ENCODE measurements around the gene NEDD8. TPM values are rescaled to one million over a fixed set of nuclear protein-coding genes. Genes with fewer than 3 reads are reported as not detected.
"Not testable (repeated sequence)": the region's sequence is repeated elsewhere in the genome, so short reads cannot be mapped to it uniquely, and the experiment has no call there.

Gene NEDD8
- total and polyA plus RNA-seq, 2 experiments from 2014 or later: 130 to 418 TPM

GRCh38 chr14:24219080-24219479 is 13.1 kb downstream of the NEDD8 start:
- Histone ChIP-seq H3K9me2 (ENCODE audit: insufficient read depth) (no peaks in the 10 kb centered on the region), H3K27ac (ENCODE audit: low read depth) (no peak overlapping the region), H3K36me3 (ENCODE audit: insufficient read depth) (no peaks in the 10 kb centered on the region), H3F3A (replicated peaks; ENCODE audit: low read depth) (peaks cover 23% of the 10 kb centered on the region), H3K4me2 (no peak overlapping the region), H2AFZ (no peak overlapping the region), H4K20me1 (replicated peaks; ENCODE audit: insufficient read depth) (peaks cover 22% of the 10 kb centered on the region), H3K27me3 (ENCODE audit: insufficient read depth) (no peaks in the 10 kb centered on the region), H3K4me3 (no peak overlapping the region), H3K79me2 (replicated peaks; ENCODE audit: insufficient read depth) (peaks cover 50% of the 10 kb centered on the region), H3K4me1 (ENCODE audit: insufficient read depth) (peaks cover 5% of the 10 kb centered on the region)
- ATAC-seq (no peak), DNase-seq (ENCODE audit: low spot score) (no peak)
- Mint-ChIP-seq H3K4me3 (no peak overlapping the region), H3K9me3 (no peaks in the 10 kb centered on the region; the same call in 2 of the 3 replicates), H3K27me3 (ENCODE audit: insufficient read depth, low read depth, poor library complexity) (peaks cover 4% of the 10 kb centered on the region), H3K36me3 (ENCODE audit: low read depth) (peaks cover 11% of the 10 kb centered on the region; the same call in 2 of the 3 replicates), H3K27ac (no peak overlapping the region), H3K4me1 (peaks cover 11% of the 10 kb centered on the region)
- TF ChIP-seq, protein P1, sequence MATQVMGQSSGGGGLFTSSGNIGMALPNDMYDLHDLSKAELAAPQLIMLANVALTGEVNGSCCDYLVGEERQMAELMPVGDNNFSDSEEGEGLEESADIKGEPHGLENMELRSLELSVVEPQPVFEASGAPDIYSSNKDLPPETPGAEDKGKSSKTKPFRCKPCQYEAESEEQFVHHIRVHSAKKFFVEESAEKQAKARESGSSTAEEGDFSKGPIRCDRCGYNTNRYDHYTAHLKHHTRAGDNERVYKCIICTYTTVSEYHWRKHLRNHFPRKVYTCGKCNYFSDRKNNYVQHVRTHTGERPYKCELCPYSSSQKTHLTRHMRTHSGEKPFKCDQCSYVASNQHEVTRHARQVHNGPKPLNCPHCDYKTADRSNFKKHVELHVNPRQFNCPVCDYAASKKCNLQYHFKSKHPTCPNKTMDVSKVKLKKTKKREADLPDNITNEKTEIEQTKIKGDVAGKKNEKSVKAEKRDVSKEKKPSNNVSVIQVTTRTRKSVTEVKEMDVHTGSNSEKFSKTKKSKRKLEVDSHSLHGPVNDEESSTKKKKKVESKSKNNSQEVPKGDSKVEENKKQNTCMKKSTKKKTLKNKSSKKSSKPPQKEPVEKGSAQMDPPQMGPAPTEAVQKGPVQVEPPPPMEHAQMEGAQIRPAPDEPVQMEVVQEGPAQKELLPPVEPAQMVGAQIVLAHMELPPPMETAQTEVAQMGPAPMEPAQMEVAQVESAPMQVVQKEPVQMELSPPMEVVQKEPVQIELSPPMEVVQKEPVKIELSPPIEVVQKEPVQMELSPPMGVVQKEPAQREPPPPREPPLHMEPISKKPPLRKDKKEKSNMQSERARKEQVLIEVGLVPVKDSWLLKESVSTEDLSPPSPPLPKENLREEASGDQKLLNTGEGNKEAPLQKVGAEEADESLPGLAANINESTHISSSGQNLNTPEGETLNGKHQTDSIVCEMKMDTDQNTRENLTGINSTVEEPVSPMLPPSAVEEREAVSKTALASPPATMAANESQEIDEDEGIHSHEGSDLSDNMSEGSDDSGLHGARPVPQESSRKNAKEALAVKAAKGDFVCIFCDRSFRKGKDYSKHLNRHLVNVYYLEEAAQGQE (IDR thresholded peaks at IDR 0.05; ENCODE audit: unreplicated experiment): no peak
- TF ChIP-seq, protein P2, sequence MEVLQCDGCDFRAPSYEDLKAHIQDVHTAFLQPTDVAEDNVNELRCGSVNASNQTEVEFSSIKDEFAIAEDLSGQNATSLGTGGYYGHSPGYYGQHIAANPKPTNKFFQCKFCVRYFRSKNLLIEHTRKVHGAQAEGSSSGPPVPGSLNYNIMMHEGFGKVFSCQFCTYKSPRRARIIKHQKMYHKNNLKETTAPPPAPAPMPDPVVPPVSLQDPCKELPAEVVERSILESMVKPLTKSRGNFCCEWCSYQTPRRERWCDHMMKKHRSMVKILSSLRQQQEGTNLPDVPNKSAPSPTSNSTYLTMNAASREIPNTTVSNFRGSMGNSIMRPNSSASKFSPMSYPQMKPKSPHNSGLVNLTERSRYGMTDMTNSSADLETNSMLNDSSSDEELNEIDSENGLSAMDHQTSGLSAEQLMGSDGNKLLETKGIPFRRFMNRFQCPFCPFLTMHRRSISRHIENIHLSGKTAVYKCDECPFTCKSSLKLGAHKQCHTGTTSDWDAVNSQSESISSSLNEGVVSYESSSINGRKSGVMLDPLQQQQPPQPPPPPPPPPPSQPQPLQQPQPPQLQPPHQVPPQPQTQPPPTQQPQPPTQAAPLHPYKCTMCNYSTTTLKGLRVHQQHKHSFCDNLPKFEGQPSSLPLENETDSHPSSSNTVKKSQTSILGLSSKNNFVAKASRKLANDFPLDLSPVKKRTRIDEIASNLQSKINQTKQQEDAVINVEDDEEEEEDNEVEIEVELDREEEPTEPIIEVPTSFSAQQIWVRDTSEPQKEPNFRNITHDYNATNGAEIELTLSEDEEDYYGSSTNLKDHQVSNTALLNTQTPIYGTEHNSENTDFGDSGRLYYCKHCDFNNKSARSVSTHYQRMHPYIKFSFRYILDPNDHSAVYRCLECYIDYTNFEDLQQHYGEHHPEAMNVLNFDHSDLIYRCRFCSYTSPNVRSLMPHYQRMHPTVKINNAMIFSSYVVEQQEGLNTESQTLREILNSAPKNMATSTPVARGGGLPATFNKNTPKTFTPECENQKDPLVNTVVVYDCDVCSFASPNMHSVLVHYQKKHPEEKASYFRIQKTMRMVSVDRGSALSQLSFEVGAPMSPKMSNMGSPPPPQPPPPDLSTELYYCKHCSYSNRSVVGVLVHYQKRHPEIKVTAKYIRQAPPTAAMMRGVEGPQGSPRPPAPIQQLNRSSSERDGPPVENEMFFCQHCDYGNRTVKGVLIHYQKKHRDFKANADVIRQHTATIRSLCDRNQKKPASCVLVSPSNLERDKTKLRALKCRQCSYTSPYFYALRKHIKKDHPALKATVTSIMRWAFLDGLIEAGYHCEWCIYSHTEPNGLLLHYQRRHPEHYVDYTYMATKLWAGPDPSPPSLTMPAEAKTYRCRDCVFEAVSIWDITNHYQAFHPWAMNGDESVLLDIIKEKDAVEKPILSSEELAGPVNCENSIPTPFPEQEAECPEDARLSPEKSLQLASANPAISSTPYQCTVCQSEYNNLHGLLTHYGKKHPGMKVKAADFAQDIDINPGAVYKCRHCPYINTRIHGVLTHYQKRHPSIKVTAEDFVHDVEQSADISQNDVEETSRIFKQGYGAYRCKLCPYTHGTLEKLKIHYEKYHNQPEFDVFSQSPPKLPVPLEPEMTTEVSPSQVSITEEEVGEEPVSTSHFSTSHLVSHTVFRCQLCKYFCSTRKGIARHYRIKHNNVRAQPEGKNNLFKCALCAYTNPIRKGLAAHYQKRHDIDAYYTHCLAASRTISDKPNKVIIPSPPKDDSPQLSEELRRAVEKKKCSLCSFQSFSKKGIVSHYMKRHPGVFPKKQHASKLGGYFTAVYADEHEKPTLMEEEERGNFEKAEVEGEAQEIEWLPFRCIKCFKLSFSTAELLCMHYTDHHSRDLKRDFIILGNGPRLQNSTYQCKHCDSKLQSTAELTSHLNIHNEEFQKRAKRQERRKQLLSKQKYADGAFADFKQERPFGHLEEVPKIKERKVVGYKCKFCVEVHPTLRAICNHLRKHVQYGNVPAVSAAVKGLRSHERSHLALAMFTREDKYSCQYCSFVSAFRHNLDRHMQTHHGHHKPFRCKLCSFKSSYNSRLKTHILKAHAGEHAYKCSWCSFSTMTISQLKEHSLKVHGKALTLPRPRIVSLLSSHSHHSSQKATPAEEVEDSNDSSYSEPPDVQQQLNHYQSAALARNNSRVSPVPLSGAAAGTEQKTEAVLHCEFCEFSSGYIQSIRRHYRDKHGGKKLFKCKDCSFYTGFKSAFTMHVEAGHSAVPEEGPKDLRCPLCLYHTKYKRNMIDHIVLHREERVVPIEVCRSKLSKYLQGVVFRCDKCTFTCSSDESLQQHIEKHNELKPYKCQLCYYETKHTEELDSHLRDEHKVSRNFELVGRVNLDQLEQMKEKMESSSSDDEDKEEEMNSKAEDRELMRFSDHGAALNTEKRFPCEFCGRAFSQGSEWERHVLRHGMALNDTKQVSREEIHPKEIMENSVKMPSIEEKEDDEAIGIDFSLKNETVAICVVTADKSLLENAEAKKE (CRISPR knock-in tag; IDR thresholded peaks at IDR 0.05): no peak

GRCh38 chr14:24216876-24217275 is 15.3 kb downstream of the NEDD8 start:
- Histone ChIP-seq H3F3A (replicated peaks; ENCODE audit: low read depth) (peaks cover 29% of the 10 kb centered on the region), H3K4me1 (ENCODE audit: insufficient read depth) (peaks cover 16% of the 10 kb centered on the region), H3K79me2 (replicated peaks; ENCODE audit: insufficient read depth) (peaks cover 28% of the 10 kb centered on the region), H4K20me1 (replicated peaks; ENCODE audit: insufficient read depth) (peaks cover 21% of the 10 kb centered on the region), H3K27ac (ENCODE audit: low read depth) (peak overlapping the region; percentile 81)
- peaks cover 16% of the 10 kb centered on the region for H3K27me3 Mint-ChIP-seq (ENCODE audit: insufficient read depth, low read depth, poor library complexity)
- not testable (repeated sequence) for H3K27me3 ChIP-seq (ENCODE audit: insufficient read depth); H3K4me3 Mint-ChIP-seq; H3K36me3 ChIP-seq (ENCODE audit: insufficient read depth); H2AFZ ChIP-seq; H3K9me2 ChIP-seq (ENCODE audit: insufficient read depth); ATAC-seq; H3K4me2 ChIP-seq; DNase-seq (ENCODE audit: low spot score); H3K9me3 Mint-ChIP-seq; H3K4me3 ChIP-seq
- H3K4me1 Mint-ChIP-seq: peaks cover 19% of the 10 kb centered on the region
- peak overlapping the region; percentile 39; the same call in 1 of the 2 replicates for H3K27ac Mint-ChIP-seq
- peaks cover 25% of the 10 kb centered on the region; the same call in 2 of the 3 replicates for H3K36me3 Mint-ChIP-seq (ENCODE audit: low read depth)

All from GM23338 (cell line).